ENCODE results near the gene KRT32.

Gene KRT32

DNA sequence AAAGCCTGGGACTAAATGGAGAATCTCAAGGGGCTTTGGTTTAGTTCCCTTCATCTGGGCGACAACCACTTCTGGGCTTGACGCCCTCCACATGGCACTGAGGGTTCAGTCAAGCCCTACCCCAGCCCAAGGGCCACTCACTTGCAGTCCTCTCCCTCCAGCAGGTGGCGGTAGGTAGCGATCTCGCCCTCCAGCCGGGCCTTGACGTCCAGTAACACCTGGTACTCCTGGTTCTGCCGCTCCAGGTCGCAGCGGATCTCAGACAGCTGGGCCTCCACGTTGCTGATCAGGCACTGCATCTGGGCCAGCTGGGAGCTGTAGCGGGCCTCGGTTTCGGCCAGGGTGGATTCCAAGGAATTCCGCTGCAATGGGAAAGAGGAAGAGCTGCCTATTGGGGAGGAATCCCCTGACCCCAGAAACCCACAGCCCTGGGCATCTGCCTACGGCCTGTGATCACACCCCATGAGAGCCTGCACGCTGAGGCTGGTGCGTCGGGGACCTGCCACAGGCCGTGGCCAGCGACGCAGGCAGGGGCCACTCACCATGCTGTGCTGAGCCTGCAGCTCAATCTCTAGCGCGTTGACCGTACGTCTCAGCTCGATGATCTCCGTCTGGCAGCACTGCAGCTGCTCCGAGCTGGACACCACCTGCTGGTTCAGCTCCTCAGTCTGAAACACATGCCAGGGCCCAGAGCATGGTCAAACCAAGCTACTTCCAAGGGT lies 19.8 kb upstream of the KRT32 start:
- TF ChIP-seq FOXP2 (optimal IDR thresholded peaks at IDR 0.05; ENCODE audit: borderline replicate concordance, extremely low read depth, extremely low read length, insufficient read depth), result no peak
- TF ChIP-seq POLR2AphosphoS5 (IDR thresholded peaks at IDR 0.05; ENCODE audit: low read depth, low read length), result no peak
- no peak for TF ChIP-seq REST (IDR thresholded peaks at IDR 0.05; ENCODE audit: insufficient read depth in 1 of 2, low read depth in 2 of 2, low read length in 2 of 2)

GRCh38 chr17:41486316-41486715 lies 19.1 kb upstream of the KRT32 start:
- TF ChIP-seq TAF1 (IDR thresholded peaks at IDR 0.05; ENCODE audit: borderline replicate concordance, insufficient read depth, low read length) (no peak), FOXP2 (optimal IDR thresholded peaks at IDR 0.05; ENCODE audit: borderline replicate concordance, extremely low read depth, extremely low read length, insufficient read depth) (no peak), SIN3A (IDR thresholded peaks at IDR 0.05; ENCODE audit: borderline replicate concordance, insufficient read depth, low read length) (no peak), REST (IDR thresholded peaks at IDR 0.05; ENCODE audit: insufficient read depth in 1 of 2, low read depth in 2 of 2, low read length in 2 of 2) (no peak), POLR2AphosphoS5 (IDR thresholded peaks at IDR 0.05; ENCODE audit: low read depth, low read length) (no peak)

GRCh38 chr17:41484920-41485904 lies 18.0 kb upstream of the KRT32 start:
- no peak for TF ChIP-seq REST (IDR thresholded peaks at IDR 0.05; ENCODE audit: insufficient read depth in 1 of 2, low read depth in 2 of 2, low read length in 2 of 2)
- no peak for TF ChIP-seq TAF1 (IDR thresholded peaks at IDR 0.05; ENCODE audit: borderline replicate concordance, insufficient read depth, low read length)
- TF ChIP-seq SIN3A (IDR thresholded peaks at IDR 0.05; ENCODE audit: borderline replicate concordance, insufficient read depth, low read length), result no peak
- no peak for TF ChIP-seq FOXP2 (optimal IDR thresholded peaks at IDR 0.05; ENCODE audit: borderline replicate concordance, extremely low read depth, extremely low read length, insufficient read depth)
- no peak for TF ChIP-seq POLR2AphosphoS5 (IDR thresholded peaks at IDR 0.05; ENCODE audit: low read depth, low read length)

DNA sequence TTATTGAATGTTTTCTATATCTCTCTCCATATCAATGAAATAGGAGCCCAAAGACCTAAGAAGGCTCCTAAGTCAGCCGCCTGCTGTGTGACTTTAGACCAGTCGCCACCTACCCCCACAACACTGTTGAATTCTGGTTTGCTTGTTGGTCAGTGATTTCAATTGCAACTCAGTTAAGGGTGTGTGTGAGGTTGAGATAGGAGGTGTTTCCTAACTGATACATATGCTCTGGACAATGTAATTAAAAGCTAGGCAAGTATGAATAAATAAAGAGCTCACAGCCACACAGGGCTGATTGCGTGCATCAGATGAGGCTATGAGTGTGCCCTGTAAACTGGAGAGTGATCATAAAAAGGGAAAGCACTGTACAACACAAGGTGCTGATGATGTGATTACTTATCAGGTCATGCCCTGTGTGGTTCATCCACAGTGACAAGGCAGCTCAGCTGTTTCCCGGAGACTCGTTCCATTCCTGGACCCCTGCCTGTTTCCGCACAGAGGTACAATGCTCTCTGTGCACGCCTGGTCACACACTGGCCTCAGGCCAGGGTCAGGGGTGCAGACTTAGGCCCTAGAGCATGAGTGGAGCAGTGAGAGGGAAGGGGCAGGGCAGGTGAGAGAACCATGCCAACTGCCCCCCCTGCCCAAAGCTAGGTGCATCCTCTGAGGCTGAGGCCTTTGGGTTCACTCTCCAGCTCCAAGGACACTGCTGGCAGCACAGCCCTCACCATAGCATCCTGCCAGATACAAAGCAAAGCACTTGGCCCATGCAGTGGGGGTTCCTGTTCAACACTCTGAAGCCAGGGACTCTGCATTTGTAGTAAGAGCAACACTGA lies 17.0 kb upstream of the KRT32 start:
- TF ChIP-seq REST (IDR thresholded peaks at IDR 0.05; ENCODE audit: insufficient read depth in 1 of 2, low read depth in 2 of 2, low read length in 2 of 2) (no peak), POLR2AphosphoS5 (IDR thresholded peaks at IDR 0.05; ENCODE audit: low read depth, low read length) (no peak), FOXP2 (optimal IDR thresholded peaks at IDR 0.05; ENCODE audit: borderline replicate concordance, extremely low read depth, extremely low read length, insufficient read depth) (no peak), SIN3A (IDR thresholded peaks at IDR 0.05; ENCODE audit: borderline replicate concordance, insufficient read depth, low read length) (no peak), TAF1 (IDR thresholded peaks at IDR 0.05; ENCODE audit: borderline replicate concordance, insufficient read depth, low read length) (no peak)
